Neural progenitor cell (in vitro differentiated cells): Measurements from ENCODE around the gene ENAH. TPM values are rescaled to one million over a fixed set of nuclear protein-coding genes. Genes with fewer than 3 reads are reported as not detected.

Source experiments
- DNase-seq: peaks from one replicate; pipeline ENCODE4 v3.0.0-alpha.2; 2016; ENCODE audit warnings: low spot score
- H2AFZ ChIP-seq: fragments of 200-600 bp; sonication (generic); replicated peaks from 2 replicates; pipeline ENCODE4 v1.6.1; 2016; ENCODE audit warnings: antibody characterized with exemption
- H3F3A ChIP-seq: fragments of 200-600 bp; sonication (generic); 2 replicates; pipeline ENCODE4 v1.6.1; 2016; ENCODE audit warnings: antibody characterized with exemption, low read depth
- H3K27ac ChIP-seq: fragments of 200-600 bp; sonication (generic); 2 replicates; pipeline ENCODE4 v1.5.1; 2016; ENCODE audit warnings: mild to moderate bottlenecking
- H3K27me3 ChIP-seq: fragments of 200-600 bp; sonication (generic); 2 replicates; pipeline ENCODE4 v1.6.1; 2016; ENCODE audit warnings: mild to moderate bottlenecking, moderate library complexity
- H3K36me3 ChIP-seq: fragments of 200-600 bp; sonication (generic); 2 replicates; pipeline ENCODE4 v1.5.1; 2016
- H3K4me1 ChIP-seq: fragments of 200-600 bp; sonication (generic); 2 replicates; pipeline ENCODE4 v1.6.1; 2016; ENCODE audit warnings: mixed run types
- H3K4me2 ChIP-seq: fragments of 200-600 bp; sonication (generic); 2 replicates; pipeline ENCODE4 v1.6.1; 2016
- H3K4me3 ChIP-seq: fragments of 200-600 bp; sonication (generic); 2 replicates; pipeline ENCODE4 v1.5.1; 2016
- H3K79me2 ChIP-seq: fragments of 200-600 bp; sonication (generic); 2 replicates; pipeline ENCODE4 v1.6.1; 2016; ENCODE audit warnings: low read depth
- H3K9ac ChIP-seq: fragments of 200-600 bp; sonication (generic); 2 replicates; pipeline ENCODE4 v1.6.1; 2016
- H3K9me3 ChIP-seq: fragments of 200-600 bp; sonication (generic); 2 replicates; pipeline ENCODE4 v1.5.1; 2016; ENCODE audit warnings: low read depth
- H4K20me1 ChIP-seq: fragments of 200-600 bp; sonication (generic); 2 replicates; pipeline ENCODE4 v1.6.1; 2016; ENCODE audit warnings: low read depth
- H3K27ac Mint-ChIP-seq: 3 replicates; pipeline ENCODE4 v1.8.0; 2021; ENCODE audit warnings: mixed read lengths
- H3K27me3 Mint-ChIP-seq: 2 replicates; pipeline ENCODE4 v1.8.0; 2022; ENCODE audit warnings: low read depth, mild to moderate bottlenecking, inconsistent platforms, moderate library complexity, mixed read lengths; ENCODE audit not compliant: insufficient read depth
- H3K36me3 Mint-ChIP-seq: 3 replicates; pipeline ENCODE4 v1.8.0; 2021; ENCODE audit warnings: mixed read lengths
- H3K4me1 Mint-ChIP-seq: 3 replicates; pipeline ENCODE4 v1.8.0; 2021; ENCODE audit warnings: mixed read lengths
- H3K4me3 Mint-ChIP-seq: 3 replicates; pipeline ENCODE4 v1.8.0; 2021; ENCODE audit warnings: mild to moderate bottlenecking, moderate library complexity, mixed read lengths
- H3K9me3 Mint-ChIP-seq: 3 replicates; pipeline ENCODE4 v1.8.0; 2020; ENCODE audit warnings: mixed read lengths
- CTCF ChIP-seq: fragments of 200-600 bp; sonication (generic); IDR thresholded peaks from 2 replicates; pipeline ENCODE4 v1.5.1; 2017; ENCODE audit warnings: antibody characterized with exemption, mild to moderate bottlenecking
- EZH2 ChIP-seq: fragments of 200-600 bp; sonication (generic); IDR thresholded peaks from 2 replicates; pipeline ENCODE4 v1.6.1; 2017; ENCODE audit warnings: antibody characterized with exemption, mild to moderate bottlenecking, moderate library complexity
- EZH2phosphoT487 ChIP-seq: fragments of 200-600 bp; sonication (generic); IDR thresholded peaks from 2 replicates; pipeline ENCODE4 v1.6.1; 2017; ENCODE audit warnings: antibody characterized with exemption
- total RNA-seq: library from RNA; depleted of rRNA; stranded (reverse); fragments of >200 nt; gene quantifications from 2 replicates; pipeline ENCODE4 v1.2.3, GENCODE V29; 2015; ENCODE audit warnings: low replicate concordance

Gene ENAH
- total RNA-seq, 1 donor from 2014 or later, result 346 TPM

- Histone ChIP-seq H3K27me3 (no peaks in the 10 kb centered on the region), H3K27ac (no peak overlapping the region), H4K20me1 (peaks cover 97% of the 10 kb centered on the region), H3K9me3 (no peaks in the 10 kb centered on the region), H3K79me2 (peaks cover 100% of the 10 kb centered on the region), H3K4me2 (peak overlapping the region; percentile 2), H3K9ac (no peak overlapping the region), H3K4me1 (peaks cover 40% of the 10 kb centered on the region), H3F3A (peaks cover 9% of the 10 kb centered on the region), H3K4me3 (no peak overlapping the region), H2AFZ (no peak overlapping the region), H3K36me3 (no peaks in the 10 kb centered on the region)
- Mint-ChIP-seq H3K36me3 (peaks cover 23% of the 10 kb centered on the region), H3K27me3 (no peaks in the 10 kb centered on the region), H3K4me1 (peaks cover 53% of the 10 kb centered on the region), H3K4me3 (no peak overlapping the region), H3K9me3 (peaks cover 5% of the 10 kb centered on the region), H3K27ac (peak overlapping the region; percentile 36)
- no peak for TF ChIP-seq EZH2
- no peak for TF ChIP-seq CTCF
- TF ChIP-seq EZH2phosphoT487, result no peak
- DNase-seq, result no peak
These were observed 72.5 kb downstream of the ENAH start for GRCh38 chr1:225580238-225581099.

DNA sequence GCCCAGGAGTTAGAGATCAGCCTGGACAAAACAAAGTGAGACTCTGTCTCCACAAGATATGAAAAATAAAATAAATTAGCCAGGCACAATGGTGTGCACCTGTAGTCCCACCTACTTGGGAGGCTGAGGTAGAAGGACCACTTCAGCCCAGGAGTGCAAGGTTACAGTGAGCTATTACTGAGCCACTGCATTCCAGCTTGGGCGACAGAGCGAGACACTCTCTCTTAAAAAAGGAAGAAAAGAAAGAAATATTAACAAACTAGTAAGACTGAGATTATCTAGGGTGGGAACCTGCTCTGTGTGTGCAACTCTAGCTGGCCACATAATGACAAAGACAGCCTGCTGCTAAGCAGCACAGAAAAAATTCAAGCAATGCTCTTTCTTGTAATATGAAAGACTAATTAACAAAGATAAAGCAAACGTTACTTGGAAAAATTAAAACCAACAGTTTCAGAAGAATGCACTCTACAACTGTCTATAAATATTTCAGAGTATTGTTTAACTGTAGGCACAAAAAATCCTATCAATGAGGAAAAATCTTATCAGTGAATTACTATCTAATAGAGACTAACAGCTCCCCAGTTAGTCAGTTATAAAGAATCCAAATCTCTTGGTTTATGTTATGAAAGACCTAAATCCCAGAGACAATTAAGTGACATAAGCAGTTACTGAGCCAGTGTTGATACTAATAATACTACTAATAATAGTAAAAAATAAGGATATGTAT, 74.5 kb downstream of the ENAH start:
- Mint-ChIP-seq H3K36me3 (peaks cover 16% of the 10 kb centered on the region), H3K4me3 (peak overlapping the region; percentile 25), H3K9me3 (peaks cover 3% of the 10 kb centered on the region), H3K27ac (peak overlapping the region; percentile 77), H3K4me1 (peaks cover 61% of the 10 kb centered on the region), H3K27me3 (no peaks in the 10 kb centered on the region)
- H3K9me3 ChIP-seq, result no peaks in the 10 kb centered on the region
- peak overlapping the region; percentile 21 for H3K4me2 ChIP-seq
- H3K4me3 ChIP-seq, result no peak overlapping the region
- TF ChIP-seq EZH2phosphoT487, result no peak
- no peak for TF ChIP-seq CTCF
- no peak for TF ChIP-seq EZH2
- no peak overlapping the region for H3K9ac ChIP-seq
- DNase-seq, result no peak
- H3K4me1 ChIP-seq, result peaks cover 40% of the 10 kb centered on the region
- H2AFZ ChIP-seq, result no peak overlapping the region
- peak overlapping the region; percentile 57 for H3K27ac ChIP-seq
- H4K20me1 ChIP-seq, result peaks cover 96% of the 10 kb centered on the region
- H3K36me3 ChIP-seq, result no peaks in the 10 kb centered on the region
- H3F3A ChIP-seq, result peaks cover 9% of the 10 kb centered on the region
- H3K79me2 ChIP-seq, result peaks cover 98% of the 10 kb centered on the region
- H3K27me3 ChIP-seq, result no peaks in the 10 kb centered on the region

DNA sequence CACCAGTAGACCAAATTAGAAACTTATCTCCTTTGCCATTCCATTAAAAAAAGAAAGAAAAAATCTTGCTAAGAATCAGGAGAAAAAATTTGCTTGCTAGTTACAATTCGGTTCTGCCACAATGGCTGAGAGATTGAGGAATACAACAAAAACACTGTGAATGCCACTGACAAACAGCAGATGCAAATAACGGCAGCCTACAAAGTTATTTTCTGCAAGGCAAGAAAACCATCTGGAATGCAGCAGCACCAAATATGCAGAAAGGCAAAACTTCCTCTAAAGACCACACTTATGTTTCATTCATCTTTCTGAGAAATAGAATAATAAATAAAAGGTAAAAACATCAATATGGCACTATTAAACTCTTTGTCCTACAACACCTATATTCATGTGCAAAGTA, 75.7 kb downstream of the ENAH start:
- no peak overlapping the region for H3K4me3 Mint-ChIP-seq

More for the DNA sequence above, 75.7 kb downstream of the ENAH start:
- DNase-seq, result no peak
- no peak overlapping the region for H3K9ac ChIP-seq
- H2AFZ ChIP-seq, result no peak overlapping the region
- no peak overlapping the region for H3K4me3 ChIP-seq
- peaks cover 9% of the 10 kb centered on the region for H3K36me3 Mint-ChIP-seq
- H3K36me3 ChIP-seq, result no peaks in the 10 kb centered on the region
- peak overlapping the region; percentile 57 for H3K27ac ChIP-seq
- no peaks in the 10 kb centered on the region for H3K27me3 Mint-ChIP-seq
- TF ChIP-seq CTCF (no peak), EZH2 (no peak), EZH2phosphoT487 (no peak)
- H3K4me2 ChIP-seq, result peak overlapping the region; percentile 20
- peak overlapping the region; percentile 77 for H3K27ac Mint-ChIP-seq
- no peaks in the 10 kb centered on the region for H3K27me3 ChIP-seq
- no peaks in the 10 kb centered on the region for H3K9me3 ChIP-seq
- H3K4me1 ChIP-seq, result peaks cover 40% of the 10 kb centered on the region
- peaks cover 9% of the 10 kb centered on the region for H3F3A ChIP-seq
- H3K4me1 Mint-ChIP-seq, result peaks cover 59% of the 10 kb centered on the region
- peaks cover 96% of the 10 kb centered on the region for H4K20me1 ChIP-seq
- no peaks in the 10 kb centered on the region for H3K9me3 Mint-ChIP-seq
- H3K79me2 ChIP-seq, result peaks cover 98% of the 10 kb centered on the region
